DND-41 (cell line): ENCODE data around the gene CCDC91.

Source experiments
- EZH2 ChIP-seq: IDR thresholded peaks from 3 replicates; pipeline ENCODE4 v1.6.1; 2012; ENCODE audit warnings: borderline replicate concordance, low read depth, mild to moderate bottlenecking, moderate library complexity, low read length, inconsistent platforms; ENCODE audit not compliant: severe bottlenecking
- TF ChIP-seq, protein P1 (sequence below): IDR thresholded peaks from 2 replicates; pipeline ENCODE4 v1.5.1; 2012; ENCODE audit warnings: borderline replicate concordance, low read length, moderate library complexity, mild to moderate bottlenecking; ENCODE audit not compliant: poor library complexity, severe bottlenecking; ENCODE audit errors: extremely low read depth

DNA sequence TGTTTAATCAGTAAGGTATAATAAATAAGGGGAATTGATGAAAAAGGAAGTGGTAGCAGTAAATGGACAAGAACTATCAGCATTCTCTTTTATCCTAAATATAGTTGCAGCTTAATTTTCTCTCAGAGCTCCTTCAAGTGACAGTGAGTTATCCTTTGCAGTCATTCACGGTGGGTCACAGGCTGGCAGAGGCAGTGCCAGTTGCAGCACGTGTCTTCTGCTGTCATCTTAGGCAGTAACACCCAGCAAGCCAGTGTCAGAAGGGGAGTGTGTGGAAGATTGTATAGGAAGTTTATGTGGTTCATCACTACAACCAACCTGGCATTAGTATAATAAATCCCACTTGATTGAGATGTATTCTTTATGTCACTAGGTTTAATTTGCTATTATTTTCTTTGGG lies 170.0 kb downstream of the CCDC91 start:
- TF ChIP-seq, protein P1, sequence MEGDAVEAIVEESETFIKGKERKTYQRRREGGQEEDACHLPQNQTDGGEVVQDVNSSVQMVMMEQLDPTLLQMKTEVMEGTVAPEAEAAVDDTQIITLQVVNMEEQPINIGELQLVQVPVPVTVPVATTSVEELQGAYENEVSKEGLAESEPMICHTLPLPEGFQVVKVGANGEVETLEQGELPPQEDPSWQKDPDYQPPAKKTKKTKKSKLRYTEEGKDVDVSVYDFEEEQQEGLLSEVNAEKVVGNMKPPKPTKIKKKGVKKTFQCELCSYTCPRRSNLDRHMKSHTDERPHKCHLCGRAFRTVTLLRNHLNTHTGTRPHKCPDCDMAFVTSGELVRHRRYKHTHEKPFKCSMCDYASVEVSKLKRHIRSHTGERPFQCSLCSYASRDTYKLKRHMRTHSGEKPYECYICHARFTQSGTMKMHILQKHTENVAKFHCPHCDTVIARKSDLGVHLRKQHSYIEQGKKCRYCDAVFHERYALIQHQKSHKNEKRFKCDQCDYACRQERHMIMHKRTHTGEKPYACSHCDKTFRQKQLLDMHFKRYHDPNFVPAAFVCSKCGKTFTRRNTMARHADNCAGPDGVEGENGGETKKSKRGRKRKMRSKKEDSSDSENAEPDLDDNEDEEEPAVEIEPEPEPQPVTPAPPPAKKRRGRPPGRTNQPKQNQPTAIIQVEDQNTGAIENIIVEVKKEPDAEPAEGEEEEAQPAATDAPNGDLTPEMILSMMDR: no peak
- no peak for TF ChIP-seq EZH2
